ENCODE measurements around the gene KIF4A.
A peak's percentile ranks its signal among the peaks of the same experiment; 100 is the strongest.
"Not testable (repeated sequence)": the region's sequence is repeated elsewhere in the genome, so short reads cannot be mapped to it uniquely, and the experiment has no call there.

The KIF4A gene

DNA sequence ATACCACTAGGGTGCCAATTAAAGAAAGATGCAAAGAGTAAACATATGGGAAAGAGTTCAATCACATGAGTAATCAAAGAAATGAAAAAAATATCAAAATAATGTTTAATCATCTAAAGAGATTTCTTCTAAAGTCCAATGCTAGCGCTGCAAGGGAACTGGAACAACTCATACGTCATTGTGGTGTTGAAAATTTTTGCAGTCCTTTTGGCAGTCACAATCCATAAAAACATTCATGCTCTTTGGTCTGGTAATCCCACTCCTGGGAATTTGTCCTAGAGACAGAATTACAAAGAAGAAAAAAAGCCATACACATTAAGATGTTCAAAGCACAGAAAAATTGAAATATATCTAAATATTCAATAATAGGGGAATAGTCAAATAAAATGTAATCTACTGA, 34.5 kb upstream of the KIF4A start:
- H3K4me1 ChIP-seq (ENCODE audit: control insufficient read depth, insufficient read depth, low read length) = peaks cover 25% of the 10 kb centered on the region
- H3K4me3 ChIP-seq (ENCODE audit: low read length) = no peak overlapping the region
- peaks cover 13% of the 10 kb centered on the region for H3K27me3 ChIP-seq (replicated peaks; ENCODE audit: control insufficient read depth, insufficient read depth, low read length)
- no peak for DNase-seq (ENCODE audit: low read depth)
- H3K9me3 ChIP-seq (ENCODE audit: control insufficient read depth, low read length) = peaks cover 6% of the 10 kb centered on the region
- no peaks in the 10 kb centered on the region for H3K36me3 ChIP-seq (ENCODE audit: control insufficient read depth, insufficient read depth, low read length, severe bottlenecking)
- H3K9ac ChIP-seq (ENCODE audit: low read length) = no peak overlapping the region

DNA sequence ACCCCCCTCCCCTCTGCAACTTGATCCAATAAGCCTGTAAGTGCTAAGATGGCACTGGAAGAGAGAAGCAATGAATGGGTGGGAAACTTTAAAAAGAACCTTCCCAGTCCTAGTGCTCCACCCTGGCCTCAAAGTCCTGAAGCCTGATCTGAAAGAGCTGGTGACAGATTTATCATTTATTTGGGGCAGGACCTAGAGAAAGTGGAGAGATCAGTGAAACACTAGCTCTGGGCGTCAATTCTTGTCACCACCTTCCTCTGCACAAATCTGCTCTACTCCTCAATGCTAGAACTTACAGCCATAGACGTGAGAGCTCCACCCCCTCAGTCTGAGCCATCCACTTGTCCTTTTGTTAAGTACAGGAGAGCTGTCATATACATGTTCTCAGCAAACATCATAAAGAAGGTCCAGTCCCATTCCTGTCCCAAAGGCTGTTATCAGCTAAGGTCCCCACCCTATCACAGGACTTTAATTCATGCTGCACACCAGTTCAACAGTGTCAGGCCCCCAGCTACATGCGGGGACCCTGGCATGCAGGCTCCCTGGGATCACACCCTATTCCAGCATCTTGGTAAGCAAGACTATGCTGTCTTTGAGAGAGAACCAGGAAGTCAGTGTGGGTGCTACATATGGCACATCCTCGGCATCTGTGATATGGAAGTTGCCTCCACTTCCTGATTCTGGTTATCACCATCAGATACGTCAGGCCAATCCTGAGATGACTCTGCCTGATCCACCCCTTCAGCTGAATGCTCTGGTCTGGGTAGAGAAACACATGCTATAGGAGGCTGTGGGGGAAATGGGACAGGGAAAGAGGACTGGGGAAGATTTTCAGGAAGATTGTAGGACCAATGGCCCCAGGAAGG, 32.2 kb upstream of the KIF4A start:
- no peak for DNase-seq (ENCODE audit: low read depth)
- Histone ChIP-seq H3K4me1 (ENCODE audit: control insufficient read depth, insufficient read depth, low read length) (peaks cover 25% of the 10 kb centered on the region), H3K36me3 (ENCODE audit: control insufficient read depth, insufficient read depth, low read length, severe bottlenecking) (no peaks in the 10 kb centered on the region), H3K27me3 (replicated peaks; ENCODE audit: control insufficient read depth, insufficient read depth, low read length) (peaks cover 13% of the 10 kb centered on the region), H3K9me3 (ENCODE audit: control insufficient read depth, low read length) (peaks cover 11% of the 10 kb centered on the region), H3K9ac (ENCODE audit: low read length) (no peak overlapping the region), H3K4me3 (ENCODE audit: low read length) (no peak overlapping the region)

DNA sequence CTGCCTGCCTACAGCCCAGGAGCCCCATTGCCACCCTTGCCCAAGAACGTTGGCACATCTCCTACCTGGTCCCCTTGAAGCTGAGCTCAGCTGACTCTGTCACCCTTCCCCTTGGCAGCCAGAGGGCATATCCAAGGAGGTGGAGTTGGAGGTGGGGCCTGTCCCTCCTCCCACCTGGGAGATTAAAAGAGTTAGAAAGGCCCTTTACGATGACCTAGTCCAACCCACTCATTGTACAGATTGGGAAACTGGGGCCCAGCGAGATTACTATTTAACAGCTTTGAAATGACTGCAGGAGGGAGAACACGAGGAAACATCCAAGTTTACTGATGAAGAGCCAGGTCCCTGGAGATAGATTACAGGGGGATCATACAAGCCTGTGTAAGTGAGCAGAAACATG, 29.8 kb upstream of the KIF4A start, which contains the start of gene P2RY4:
Gene P2RY4, minus strand, starts transcription at position 101 of the 400 bp plus-strand sequence. CDS start 580 bp downstream, outside the sequence.
- Histone ChIP-seq H3K4me1 (ENCODE audit: control insufficient read depth, insufficient read depth, low read length) (peaks cover 9% of the 10 kb centered on the region), H3K9ac (ENCODE audit: low read length) (no peak within 1 kb of the TSS), H3K27me3 (replicated peaks; ENCODE audit: control insufficient read depth, insufficient read depth, low read length) (peaks cover 6% of the 10 kb centered on the region), H3K4me3 (ENCODE audit: low read length) (no peak within 1 kb of the TSS), H3K9me3 (ENCODE audit: control insufficient read depth, low read length) (peaks cover 16% of the 10 kb centered on the region), H3K36me3 (ENCODE audit: control insufficient read depth, insufficient read depth, low read length, severe bottlenecking) (no peaks in the 10 kb centered on the region)
- no peak for DNase-seq (ENCODE audit: low read depth)

DNA sequence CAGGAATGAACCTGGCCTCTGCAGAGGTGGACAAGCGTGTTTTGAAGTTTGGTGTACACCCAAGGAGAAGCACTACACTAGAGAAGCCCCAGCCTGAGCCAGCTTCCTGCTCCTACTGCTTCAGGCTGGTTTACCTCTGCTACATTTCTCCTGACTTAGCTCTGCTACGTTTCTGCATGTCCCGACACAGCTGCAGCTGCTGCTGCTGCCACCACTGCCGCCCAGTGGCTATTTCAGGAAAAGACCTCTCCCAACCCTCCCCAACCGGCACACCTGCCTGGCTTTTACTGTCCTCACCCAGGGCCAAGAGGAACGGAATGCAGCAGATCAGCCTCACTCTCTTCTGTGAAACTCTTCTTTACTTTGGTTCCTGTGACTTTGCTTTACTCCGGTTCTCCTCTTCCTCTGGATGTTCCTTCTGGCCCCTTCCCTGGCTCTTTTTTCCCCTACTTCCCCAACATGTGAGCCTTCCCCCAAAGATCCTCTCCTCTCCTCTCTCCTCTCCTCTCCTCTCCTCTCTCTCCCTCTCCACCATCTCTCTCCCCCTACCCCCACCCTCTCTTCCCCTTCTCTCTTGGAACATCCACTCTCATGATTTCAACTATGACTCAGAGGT, 26.8 kb upstream of the KIF4A start:
- Histone ChIP-seq H3K4me1 (ENCODE audit: control insufficient read depth, insufficient read depth, low read length) (no peaks in the 10 kb centered on the region), H3K9me3 (ENCODE audit: control insufficient read depth, low read length) (peaks cover 21% of the 10 kb centered on the region), H3K36me3 (ENCODE audit: control insufficient read depth, insufficient read depth, low read length, severe bottlenecking) (no peaks in the 10 kb centered on the region), H3K9ac (ENCODE audit: low read length) (no peak overlapping the region), H3K4me3 (ENCODE audit: low read length) (no peak overlapping the region), H3K27me3 (replicated peaks; ENCODE audit: control insufficient read depth, insufficient read depth, low read length) (peaks cover 6% of the 10 kb centered on the region)
- peak; percentile 29 for DNase-seq (ENCODE audit: low read depth)

DNA sequence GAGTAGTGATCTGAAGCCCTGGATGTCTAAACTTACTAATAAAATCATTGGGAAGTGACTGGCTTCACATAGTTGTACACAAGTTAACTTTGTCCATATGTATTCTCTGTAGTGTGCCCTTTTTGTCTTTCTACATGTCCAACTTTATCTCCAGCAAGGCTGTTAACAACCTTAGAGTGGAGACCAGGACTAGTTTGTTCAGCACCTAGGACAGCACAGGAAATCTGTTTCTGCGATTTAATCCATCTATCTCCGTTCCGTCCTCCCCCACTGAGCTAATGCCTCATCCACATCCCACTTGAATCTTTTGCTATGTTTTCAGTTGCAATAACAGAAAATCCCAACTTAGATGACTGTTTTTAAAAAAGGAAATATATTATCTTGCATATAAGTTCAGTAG, 25.1 kb upstream of the KIF4A start:
- no peak for DNase-seq (ENCODE audit: low read depth)
- peaks cover 14% of the 10 kb centered on the region for H3K27me3 ChIP-seq (replicated peaks; ENCODE audit: control insufficient read depth, insufficient read depth, low read length)
- peaks cover 21% of the 10 kb centered on the region for H3K9me3 ChIP-seq (ENCODE audit: control insufficient read depth, low read length)
- H3K9ac ChIP-seq (ENCODE audit: low read length) = no peak overlapping the region
- H3K4me1 ChIP-seq (ENCODE audit: control insufficient read depth, insufficient read depth, low read length) = no peaks in the 10 kb centered on the region
- H3K4me3 ChIP-seq (ENCODE audit: low read length) = no peak overlapping the region
- H3K36me3 ChIP-seq (ENCODE audit: control insufficient read depth, insufficient read depth, low read length, severe bottlenecking) = no peaks in the 10 kb centered on the region

DNA sequence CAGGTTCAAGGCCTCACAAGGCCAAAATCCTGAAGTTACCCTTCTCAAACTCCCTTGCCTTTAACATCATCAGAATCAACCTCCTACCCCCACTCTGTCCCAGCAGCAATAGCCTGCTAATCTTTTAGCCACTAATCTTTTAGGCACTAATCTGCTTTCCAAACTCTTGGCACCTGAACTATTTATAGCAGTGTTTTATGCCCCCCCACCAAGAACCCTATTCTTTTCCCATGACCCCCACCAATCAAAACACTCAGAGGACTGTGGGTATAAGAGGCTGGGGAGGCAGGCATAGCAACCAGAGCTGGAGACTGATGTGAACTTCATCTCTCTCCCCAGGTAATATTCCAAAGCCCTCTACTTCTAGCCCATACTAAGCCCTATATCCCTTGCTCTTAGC, 21.9 kb upstream of the KIF4A start, which contains the start of gene ARR3:
Gene ARR3, plus strand, starts transcription at position 301 of the 400 bp plus-strand sequence. CDS start 1,052 bp downstream, outside the sequence.
- Histone ChIP-seq H3K4me3 (ENCODE audit: low read length) (no peak within 1 kb of the TSS), H3K27me3 (replicated peaks; ENCODE audit: control insufficient read depth, insufficient read depth, low read length) (peaks cover 23% of the 10 kb centered on the region), H3K4me1 (ENCODE audit: control insufficient read depth, insufficient read depth, low read length) (no peaks in the 10 kb centered on the region), H3K9ac (ENCODE audit: low read length) (no peak within 1 kb of the TSS), H3K9me3 (ENCODE audit: control insufficient read depth, low read length) (peaks cover 6% of the 10 kb centered on the region), H3K36me3 (ENCODE audit: control insufficient read depth, insufficient read depth, low read length, severe bottlenecking) (no peaks in the 10 kb centered on the region)
- no peak for DNase-seq (ENCODE audit: low read depth)

DNA sequence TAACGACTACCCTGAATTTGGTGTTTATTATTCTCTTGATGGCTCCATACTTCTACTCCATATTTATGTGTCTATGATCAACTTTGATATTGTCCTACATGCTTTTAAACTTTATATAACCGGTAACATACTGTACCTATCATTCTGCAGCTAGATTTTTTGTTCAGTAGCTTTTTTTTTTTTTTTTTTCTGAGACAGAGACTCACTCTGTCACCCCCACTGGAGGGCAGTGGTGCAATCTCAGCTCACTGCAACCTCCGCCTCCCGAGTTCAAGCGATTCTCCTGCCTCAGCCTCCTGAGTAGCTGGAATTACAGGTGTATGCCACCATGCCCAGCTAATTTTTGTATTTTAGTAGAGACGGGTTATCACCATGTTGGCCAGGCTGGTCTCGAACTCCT, 15.9 kb upstream of the KIF4A start:
- H3K36me3 ChIP-seq (ENCODE audit: control insufficient read depth, insufficient read depth, low read length, severe bottlenecking); H3K9ac ChIP-seq (ENCODE audit: low read length); H3K27me3 ChIP-seq (replicated peaks; ENCODE audit: control insufficient read depth, insufficient read depth, low read length); H3K4me1 ChIP-seq (ENCODE audit: control insufficient read depth, insufficient read depth, low read length); DNase-seq (ENCODE audit: low read depth); H3K4me3 ChIP-seq (ENCODE audit: low read length): not testable (repeated sequence)
- H3K9me3 ChIP-seq (ENCODE audit: control insufficient read depth, low read length) = peaks cover 14% of the 10 kb centered on the region

DNA sequence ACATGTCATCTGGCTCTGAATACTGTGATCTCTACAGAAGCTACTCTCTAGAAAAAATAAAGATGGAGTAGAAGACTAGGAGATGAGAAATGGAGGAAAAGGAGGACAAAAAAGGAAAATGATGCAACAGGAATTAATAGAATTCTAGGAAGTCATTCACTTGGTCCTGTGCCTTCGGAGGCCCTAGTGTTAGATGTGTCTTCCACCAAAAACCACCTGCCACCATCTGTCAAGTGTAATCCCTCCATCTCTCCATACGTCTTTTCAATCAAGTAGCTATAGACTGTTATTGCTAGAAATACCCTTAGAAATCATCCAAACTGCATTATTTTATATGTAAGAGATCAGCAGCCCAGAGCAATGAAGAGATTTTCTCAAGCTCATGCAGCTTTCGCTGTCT, 10.8 kb upstream of the KIF4A start:
- no peaks in the 10 kb centered on the region for H3K27me3 ChIP-seq (replicated peaks; ENCODE audit: control insufficient read depth, insufficient read depth, low read length)
- H3K9me3 ChIP-seq (ENCODE audit: control insufficient read depth, low read length) = peaks cover 19% of the 10 kb centered on the region
- no peak overlapping the region for H3K9ac ChIP-seq (ENCODE audit: low read length)
- DNase-seq (ENCODE audit: low read depth) = no peak
- H3K36me3 ChIP-seq (ENCODE audit: control insufficient read depth, insufficient read depth, low read length, severe bottlenecking) = no peaks in the 10 kb centered on the region
- H3K4me3 ChIP-seq (ENCODE audit: low read length) = no peak overlapping the region
- H3K4me1 ChIP-seq (ENCODE audit: control insufficient read depth, insufficient read depth, low read length) = no peaks in the 10 kb centered on the region

DNA sequence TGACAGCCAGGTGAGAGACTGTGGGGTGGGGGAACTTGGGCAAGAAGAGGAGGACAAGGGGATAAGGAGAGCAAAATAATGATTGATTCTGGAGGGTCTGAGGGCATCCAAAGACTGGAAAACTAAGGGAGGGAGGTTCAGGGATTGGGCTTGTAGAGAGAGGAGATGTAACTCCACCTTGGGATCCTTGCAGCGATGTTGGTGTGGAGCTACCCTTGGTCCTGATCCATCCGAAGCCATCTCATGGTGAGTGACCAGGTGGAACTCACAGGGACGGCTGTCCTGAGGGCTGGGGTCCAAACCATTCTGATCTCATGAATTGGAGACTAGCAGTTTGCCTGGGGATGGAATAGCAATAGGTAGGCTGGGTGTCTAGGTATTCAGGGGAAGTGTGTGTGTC, 9.3 kb upstream of the KIF4A start:
- Histone ChIP-seq H3K9ac (ENCODE audit: low read length) (no peak overlapping the region), H3K4me1 (ENCODE audit: control insufficient read depth, insufficient read depth, low read length) (no peaks in the 10 kb centered on the region), H3K27me3 (replicated peaks; ENCODE audit: control insufficient read depth, insufficient read depth, low read length) (peaks cover 4% of the 10 kb centered on the region), H3K9me3 (ENCODE audit: control insufficient read depth, low read length) (peaks cover 19% of the 10 kb centered on the region), H3K4me3 (ENCODE audit: low read length) (no peak overlapping the region), H3K36me3 (ENCODE audit: control insufficient read depth, insufficient read depth, low read length, severe bottlenecking) (peaks cover 7% of the 10 kb centered on the region)
- DNase-seq (ENCODE audit: low read depth) = no peak

DNA sequence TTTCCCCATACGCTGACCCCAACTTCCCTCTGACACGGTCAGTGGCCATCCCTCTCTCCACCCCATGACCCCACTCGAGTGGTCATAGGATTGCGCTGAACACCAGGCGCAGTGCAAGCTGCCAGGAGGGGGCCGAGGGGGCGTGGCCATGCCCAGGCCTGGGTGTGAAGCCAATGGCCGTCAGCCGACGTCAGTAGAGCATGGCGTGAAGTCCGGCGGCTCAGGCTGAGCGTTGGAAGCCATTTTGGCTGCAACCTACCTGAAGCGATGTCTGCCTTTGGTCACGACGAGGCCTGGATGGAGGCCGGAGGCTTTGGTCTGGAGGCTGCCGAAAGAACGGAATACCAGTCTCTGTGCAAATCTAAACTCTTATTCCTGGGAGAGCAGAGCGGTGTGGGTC, 8.0 kb upstream of the KIF4A start, which contains the start of gene RAB41:
Gene RAB41, plus strand, starts transcription at position 222 of the 400 bp plus-strand sequence. Its CDS starts 46 bp downstream, at position 268.
- Histone ChIP-seq H3K4me1 (ENCODE audit: control insufficient read depth, insufficient read depth, low read length) (no peaks in the 10 kb centered on the region), H3K36me3 (ENCODE audit: control insufficient read depth, insufficient read depth, low read length, severe bottlenecking) (peaks cover 19% of the 10 kb centered on the region), H3K27me3 (replicated peaks; ENCODE audit: control insufficient read depth, insufficient read depth, low read length) (peaks cover 4% of the 10 kb centered on the region), H3K9me3 (ENCODE audit: control insufficient read depth, low read length) (peaks cover 12% of the 10 kb centered on the region), H3K9ac (ENCODE audit: low read length) (no peak within 1 kb of the TSS), H3K4me3 (ENCODE audit: low read length) (no peak within 1 kb of the TSS)
- no peak for DNase-seq (ENCODE audit: low read depth)

DNA sequence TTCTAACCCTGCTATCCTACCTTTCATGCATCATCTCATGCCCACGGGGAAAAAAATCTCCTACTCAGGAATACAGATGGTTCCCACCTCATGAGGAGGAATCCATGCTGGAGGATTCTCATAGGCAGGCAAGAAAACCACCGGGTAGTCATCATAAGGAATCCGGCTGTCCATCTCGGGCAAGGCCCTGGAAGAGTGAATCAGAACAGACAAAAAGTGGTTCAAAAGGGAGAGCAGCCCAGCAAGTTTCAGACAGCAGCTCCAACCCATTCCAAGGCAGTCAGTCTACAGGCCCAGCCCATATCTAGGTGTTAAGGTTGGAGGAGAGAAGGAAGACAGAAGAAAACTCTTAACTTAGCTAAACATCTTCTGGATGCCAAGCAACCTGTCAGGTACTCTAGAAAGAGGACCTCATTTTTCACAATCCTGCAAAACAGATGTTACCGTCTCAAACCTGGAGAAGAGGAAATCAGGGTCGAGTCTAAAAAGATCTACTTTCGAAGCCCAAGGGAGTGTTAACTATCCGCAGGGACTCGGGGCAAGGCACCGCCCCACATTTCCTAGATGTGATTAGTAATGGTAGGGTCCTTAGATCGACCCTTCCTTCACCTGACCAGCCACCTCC, 624 bp upstream of the KIF4A start:
- H3K27me3 ChIP-seq (replicated peaks; ENCODE audit: control insufficient read depth, insufficient read depth, low read length) = peaks cover 4% of the 10 kb centered on the region
- no peak for DNase-seq (ENCODE audit: low read depth)
- peak overlapping the region; percentile 86 for H3K4me3 ChIP-seq (ENCODE audit: low read length)
- peaks cover 26% of the 10 kb centered on the region for H3K36me3 ChIP-seq (ENCODE audit: control insufficient read depth, insufficient read depth, low read length, severe bottlenecking)
- H3K9me3 ChIP-seq (ENCODE audit: control insufficient read depth, low read length) = peaks cover 8% of the 10 kb centered on the region
- H3K4me1 ChIP-seq (ENCODE audit: control insufficient read depth, insufficient read depth, low read length) = no peaks in the 10 kb centered on the region
- peak overlapping the region; percentile 80 for H3K9ac ChIP-seq (ENCODE audit: low read length)
